ENCODE data around the gene PACS2. TPM values are rescaled to one million over a fixed set of nuclear protein-coding genes. Genes with fewer than 3 reads are reported as not detected.

PACS2 gene
- total RNA-seq, 4 donors from 2014 or later: 37.1 to 116 (median 52.2) TPM

DNA sequence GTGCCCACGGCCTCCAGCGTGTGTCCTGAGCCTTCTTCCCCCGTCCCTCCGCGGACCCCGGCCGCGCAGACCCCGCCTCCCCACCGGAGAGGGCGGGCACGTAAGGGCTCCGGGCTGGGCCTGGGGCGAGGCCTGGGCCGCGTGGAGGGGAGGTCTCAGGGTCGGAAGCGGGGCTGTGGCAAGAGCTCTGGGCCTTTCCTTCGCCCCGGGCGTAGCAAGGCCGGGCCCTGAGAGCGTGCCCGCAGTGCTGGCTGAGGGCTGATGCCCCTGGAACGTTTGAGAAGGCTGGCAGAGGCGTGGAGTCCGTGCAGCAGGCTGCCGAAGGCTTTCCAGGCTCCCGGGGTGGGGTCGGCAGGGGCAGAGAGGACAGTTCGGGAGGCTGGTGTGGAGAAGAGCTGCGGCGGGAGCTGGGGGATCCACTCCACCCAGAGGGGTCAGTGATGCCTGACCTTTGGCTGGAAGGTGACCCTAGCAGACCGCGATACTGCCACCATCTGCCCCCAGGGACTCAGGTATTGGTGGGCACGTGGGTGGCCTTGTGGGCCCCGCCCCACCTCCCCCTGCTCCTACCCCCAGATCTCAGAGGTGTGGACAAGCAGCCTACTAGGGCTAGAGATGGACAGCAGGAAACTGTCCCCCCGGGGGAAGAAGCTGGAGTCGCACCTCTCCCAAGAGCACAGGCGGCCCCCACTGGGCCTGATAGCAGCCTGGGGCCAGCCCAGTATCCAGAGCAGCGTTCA is 84.3 kb downstream of the PACS2 start:
- peaks cover 0 to 5% of the 10 kb centered on the region in 2 donors for H3K4me1 ChIP-seq
- H3K27me3 ChIP-seq: no peaks in the 10 kb centered on the region
- H3K36me3 ChIP-seq: no peaks in the 10 kb centered on the region
- no peaks in the 10 kb centered on the region for H3K9me3 ChIP-seq
- TF ChIP-seq POLR2A (IDR thresholded peaks at IDR 0.05): no peak
- TF ChIP-seq, protein P1, sequence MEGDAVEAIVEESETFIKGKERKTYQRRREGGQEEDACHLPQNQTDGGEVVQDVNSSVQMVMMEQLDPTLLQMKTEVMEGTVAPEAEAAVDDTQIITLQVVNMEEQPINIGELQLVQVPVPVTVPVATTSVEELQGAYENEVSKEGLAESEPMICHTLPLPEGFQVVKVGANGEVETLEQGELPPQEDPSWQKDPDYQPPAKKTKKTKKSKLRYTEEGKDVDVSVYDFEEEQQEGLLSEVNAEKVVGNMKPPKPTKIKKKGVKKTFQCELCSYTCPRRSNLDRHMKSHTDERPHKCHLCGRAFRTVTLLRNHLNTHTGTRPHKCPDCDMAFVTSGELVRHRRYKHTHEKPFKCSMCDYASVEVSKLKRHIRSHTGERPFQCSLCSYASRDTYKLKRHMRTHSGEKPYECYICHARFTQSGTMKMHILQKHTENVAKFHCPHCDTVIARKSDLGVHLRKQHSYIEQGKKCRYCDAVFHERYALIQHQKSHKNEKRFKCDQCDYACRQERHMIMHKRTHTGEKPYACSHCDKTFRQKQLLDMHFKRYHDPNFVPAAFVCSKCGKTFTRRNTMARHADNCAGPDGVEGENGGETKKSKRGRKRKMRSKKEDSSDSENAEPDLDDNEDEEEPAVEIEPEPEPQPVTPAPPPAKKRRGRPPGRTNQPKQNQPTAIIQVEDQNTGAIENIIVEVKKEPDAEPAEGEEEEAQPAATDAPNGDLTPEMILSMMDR (IDR thresholded peaks at IDR 0.05): no peak
- H3K4me3 ChIP-seq: peak overlapping the region; percentile 79 to 88
- H3K27ac ChIP-seq: peak overlapping the region; percentile 85 to 86
- no peak for DNase-seq
- intact Hi-C loops (cut with DNase I; ENCODE audit: low total_unique reads): no loop called here

DNA sequence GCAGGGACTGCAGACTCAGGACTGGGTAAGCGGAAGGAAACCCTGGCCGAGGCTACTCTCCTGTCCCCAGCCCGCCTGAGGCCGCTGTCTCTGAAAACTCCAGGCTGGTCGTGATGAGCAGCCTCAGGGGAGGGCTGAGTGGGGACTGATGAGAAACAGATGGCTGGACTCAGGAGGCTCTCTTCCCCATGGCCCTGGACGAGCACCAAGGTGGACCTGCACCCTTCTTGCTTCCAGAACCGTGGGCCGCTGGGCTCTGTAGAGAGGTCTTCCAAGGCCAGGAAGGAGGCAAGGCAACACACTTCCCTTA is 84.9 kb downstream of the PACS2 start:
- no peak for DNase-seq
- intact Hi-C loops (cut with DNase I; ENCODE audit: low total_unique reads): no loop called here
- H3K9me3 ChIP-seq: no peaks in the 10 kb centered on the region
- H3K4me1 ChIP-seq: peaks cover 0 to 5% of the 10 kb centered on the region in 2 donors
- no peaks in the 10 kb centered on the region for H3K27me3 ChIP-seq
- H3K27ac ChIP-seq: no peak overlapping the region
- peak overlapping the region in 1 of 2 donors; percentile 88 for H3K4me3 ChIP-seq
- H3K36me3 ChIP-seq: no peaks in the 10 kb centered on the region
- TF ChIP-seq POLR2A (IDR thresholded peaks at IDR 0.05): no peak
- TF ChIP-seq, protein P1 (IDR thresholded peaks at IDR 0.05): no peak

DNA sequence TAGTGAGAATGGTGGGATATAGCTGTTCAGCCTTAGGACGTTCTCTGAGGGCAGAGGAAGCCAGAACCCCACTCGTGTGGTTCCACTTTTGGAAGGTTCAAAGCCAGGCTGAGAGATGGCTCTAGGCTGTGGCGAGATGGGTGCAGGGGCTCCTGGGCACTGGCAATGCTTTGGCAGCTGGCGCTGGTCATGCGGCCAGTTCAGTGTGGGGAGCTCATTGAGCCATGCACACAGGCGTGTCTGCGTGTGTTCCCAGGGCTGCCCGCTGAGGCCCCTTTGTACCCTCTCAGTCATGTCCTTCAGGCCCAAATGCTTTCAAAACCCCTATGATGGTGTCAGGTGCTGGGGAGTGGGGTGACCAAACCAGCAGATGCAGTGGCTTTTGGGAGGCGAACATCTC is 85.5 kb downstream of the PACS2 start:
- Histone ChIP-seq H3K36me3 (no peaks in the 10 kb centered on the region), H3K9me3 (no peaks in the 10 kb centered on the region), H3K27me3 (no peaks in the 10 kb centered on the region), H3K4me3 (no peak overlapping the region), H3K27ac (no peak overlapping the region), H3K4me1 (peaks cover 0 to 5% of the 10 kb centered on the region in 2 donors)
- intact Hi-C loops (cut with DNase I; ENCODE audit: low total_unique reads): no loop called here
- TF ChIP-seq, protein P1 (IDR thresholded peaks at IDR 0.05): no peak
- no peak for TF ChIP-seq POLR2A (IDR thresholded peaks at IDR 0.05)
- DNase-seq: no peak

DNA sequence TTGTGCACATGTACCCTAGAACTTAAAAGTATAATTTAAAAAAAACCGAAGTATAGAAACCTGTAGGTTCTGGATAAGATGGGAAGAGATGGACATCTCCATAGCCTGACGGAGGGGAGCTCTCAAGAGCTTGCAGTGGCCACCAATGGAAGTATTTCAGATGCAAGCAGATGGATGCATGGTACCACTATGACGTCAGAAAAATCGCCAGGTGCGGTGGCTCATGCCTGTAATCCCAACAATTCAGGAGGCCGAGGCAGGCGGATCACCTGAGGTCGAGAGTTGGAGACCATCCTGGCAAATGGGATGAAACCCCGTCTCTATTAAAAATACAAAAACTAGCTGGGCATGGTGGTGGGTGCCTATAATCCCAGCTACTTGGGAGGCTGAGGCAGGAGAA is 87.2 kb downstream of the PACS2 start:
- H3K36me3 ChIP-seq: no peaks in the 10 kb centered on the region
- H3K9me3 ChIP-seq: no peaks in the 10 kb centered on the region
- H3K27me3 ChIP-seq: no peaks in the 10 kb centered on the region
- no peak overlapping the region for H3K27ac ChIP-seq
- no peak for DNase-seq
- H3K4me3 ChIP-seq: no peak overlapping the region
- intact Hi-C loops (cut with DNase I; ENCODE audit: low total_unique reads): no loop called here
- TF ChIP-seq POLR2A (IDR thresholded peaks at IDR 0.05): no peak
- TF ChIP-seq, protein P1 (IDR thresholded peaks at IDR 0.05): no peak
- H3K4me1 ChIP-seq: peaks cover 0 to 5% of the 10 kb centered on the region in 2 donors

DNA sequence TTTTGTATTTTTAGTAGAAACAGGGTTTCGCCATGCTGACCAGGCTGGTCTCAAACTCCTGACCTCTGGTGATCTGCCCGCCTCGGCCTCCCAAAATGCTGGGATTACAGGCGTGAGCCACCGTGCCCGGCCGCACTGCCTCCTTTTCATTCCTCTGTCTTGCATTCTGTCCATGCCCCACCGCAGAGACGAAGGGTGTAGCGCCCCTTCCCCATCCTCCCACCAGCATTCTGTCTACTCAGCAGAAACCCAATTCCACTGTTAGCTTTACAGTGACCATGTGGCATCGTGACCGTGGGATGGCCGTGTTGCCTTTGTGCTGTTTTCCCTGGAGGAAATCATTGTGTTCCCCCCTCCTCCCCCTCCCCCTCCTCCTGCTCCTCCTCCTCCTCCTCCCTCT is 94.0 kb downstream of the PACS2 start:
- DNase-seq: no peak
- Histone ChIP-seq H3K4me1 (peaks cover 0 to 12% of the 10 kb centered on the region in 2 donors), H3K27ac (no peak overlapping the region), H3K27me3 (peaks cover 3 to 17% of the 10 kb centered on the region in 2 donors), H3K36me3 (no peaks in the 10 kb centered on the region), H3K9me3 (no peaks in the 10 kb centered on the region), H3K4me3 (no peak overlapping the region)
- intact Hi-C loops (cut with DNase I; ENCODE audit: low total_unique reads): no loop called here
- TF ChIP-seq POLR2A (IDR thresholded peaks at IDR 0.05): no peak
- TF ChIP-seq, protein P1 (IDR thresholded peaks at IDR 0.05): no peak
